Liver (tissue), 10 donors: ENCODE data around the gene LCE3C. TPM values are rescaled to one million over a fixed set of nuclear protein-coding genes. Genes with fewer than 3 reads are reported as not detected.

ENCODE experiments used
- DNase-seq: peaks from one replicate; pipeline ENCODE4 v3.0.0-alpha.2; 2017; ENCODE audit warnings: low spot score
- H3K27ac ChIP-seq, 2 donors: one replicate each; pipeline ENCODE4 v1.7.0; 2013; ENCODE audit warnings: inconsistent platforms in 2 of 2, low read length in 2 of 2, control low read depth in 1 of 2, low read depth in 1 of 2, mild to moderate bottlenecking in 1 of 2
- H3K27me3 ChIP-seq, 4 donors: one replicate each; pipeline versions ENCODE4 v1.6.1 to v1.7.0; 2013; ENCODE audit warnings: low read length in 3 of 4, inconsistent platforms in 1 of 4, mild to moderate bottlenecking in 1 of 4, moderate library complexity in 1 of 4; ENCODE audit not compliant: control insufficient read depth in 4 of 4, insufficient read depth in 4 of 4
- H3K36me3 ChIP-seq, 4 donors: one replicate each; pipeline versions ENCODE4 v1.6.1 to v1.7.0; 2013; ENCODE audit warnings: low read length in 3 of 4, mild to moderate bottlenecking in 3 of 4, low read depth in 1 of 4, moderate library complexity in 1 of 4; ENCODE audit not compliant: control insufficient read depth in 4 of 4, insufficient read depth in 3 of 4
- H3K4me1 ChIP-seq, 4 donors: one replicate each; pipeline versions ENCODE4 v1.6.1 to v1.7.0; 2013; ENCODE audit warnings: low read length in 3 of 4, mild to moderate bottlenecking in 3 of 4, moderate library complexity in 1 of 4; ENCODE audit not compliant: control insufficient read depth in 4 of 4, insufficient read depth in 4 of 4
- H3K4me3 ChIP-seq, 3 donors: one replicate each; pipeline versions ENCODE4 v1.6.1 to v1.7.0; 2013; ENCODE audit warnings: low read length in 3 of 3, control low read depth in 1 of 3, low read depth in 1 of 3, mild to moderate bottlenecking in 1 of 3
- H3K9ac ChIP-seq, 2 donors: one replicate each; pipeline ENCODE4 v1.7.0; 2013; ENCODE audit warnings: low read length in 2 of 2, mild to moderate bottlenecking in 2 of 2, moderate library complexity in 2 of 2, control low read depth in 1 of 2, low read depth in 1 of 2
- H3K9me3 ChIP-seq, 4 donors: one replicate each; pipeline versions ENCODE4 v1.6.1 to v1.7.0; 2013; ENCODE audit warnings: low read length in 3 of 4; ENCODE audit not compliant: control insufficient read depth in 4 of 4
- EGR1 ChIP-seq, 2 donors: IDR thresholded peaks; 2 replicates each; pipeline ENCODE4 v1.6.1; 2016 to 2018; ENCODE audit warnings: antibody characterized with exemption in 2 of 2, low read depth in 2 of 2
- FOXA1 ChIP-seq: IDR thresholded peaks from 2 replicates; pipeline ENCODE4 v1.6.1; 2016; ENCODE audit warnings: antibody characterized with exemption
- HNF4G ChIP-seq: IDR thresholded peaks from 2 replicates; pipeline ENCODE4 v1.6.1; 2016; ENCODE audit warnings: antibody characterized with exemption
- NR2F2 ChIP-seq: IDR thresholded peaks from 2 replicates; pipeline ENCODE4 v1.6.1; 2016; ENCODE audit warnings: antibody characterized with exemption
- RAD21 ChIP-seq, 2 donors: IDR thresholded peaks; 2 replicates each; pipeline ENCODE4 v1.6.1; 2016; ENCODE audit warnings: antibody characterized with exemption in 2 of 2, mild to moderate bottlenecking in 2 of 2
- RXRA ChIP-seq, 2 donors: IDR thresholded peaks; 2 replicates each; pipeline ENCODE4 v1.6.1; 2017 to 2018; ENCODE audit warnings: antibody characterized with exemption in 2 of 2, mild to moderate bottlenecking in 1 of 2
- TAF1 ChIP-seq: conservative IDR thresholded peaks from 2 replicates; pipeline ENCODE4 v1.6.1; 2016; ENCODE audit warnings: antibody characterized with exemption, mild to moderate bottlenecking
- YY1 ChIP-seq: IDR thresholded peaks from 2 replicates; pipeline ENCODE4 v1.6.1; 2016; ENCODE audit warnings: antibody characterized with exemption, mild to moderate bottlenecking
- WGBS: extraction: QIAGEN DNeasy Blood & Tissue Kit; methylation state at CpG from one replicate; pipeline ENCODE4 v1.1.7; 2013; 5-methylcytosine and 5-hydroxymethylcytosine counted together
- polyA plus RNA-seq, 2 donors: library from polyadenylated mRNA; stranded (reverse) in 1 of 2; unstranded in 1 of 2; fragments of 200-250 nt in 1 of 2; fragments of >200 nt in 1 of 2; fragmentation: Nextera tagmentation in 1 of 2; extraction: Ambion mirVana in 1 of 2; gene quantifications; one replicate each; pipeline versions ENCODE4 v1.2.1 to v1.2.3, GENCODE V29; 2013 to 2015
- small RNA-seq: library from RNA; depleted of rRNA; stranded (forward); fragments of <200 nt; gene quantifications from one replicate; pipeline ENCODE3, GENCODE V24; 2014
- total RNA-seq, 2 donors: library from RNA; depleted of rRNA; stranded (reverse); fragments of >200 nt; gene quantifications; one replicate each; pipeline ENCODE4 v1.2.3, GENCODE V29; 2014
- TF ChIP-seq, protein P1 (sequence below): IDR thresholded peaks from 2 replicates; pipeline ENCODE4 v1.6.1; 2016; ENCODE audit warnings: antibody characterized with exemption
- TF ChIP-seq, protein P2 (sequence below): IDR thresholded peaks from 2 replicates; pipeline ENCODE4 v1.6.1; 2016; ENCODE audit warnings: antibody characterized with exemption, mild to moderate bottlenecking
- TF ChIP-seq, protein P3 (sequence below): fragments of 150-350 bp; IDR thresholded peaks from 2 replicates; pipeline ENCODE4 v1.5.1; 2017; ENCODE audit warnings: improper control_type of control experiment, low read depth, low read length; ENCODE audit not compliant: missing input control
- donor health status: healthy.
- donor health status: healthy.
- donor health status: healthy.
- donor health status: healthy.
- donor health status: healthy.

LCE3C gene
- total and polyA plus RNA-seq, 4 donors = not detected

GRCh38 chr1:152645146-152645545, 45.1 kb downstream of the LCE3C start:
- H3K4me1 ChIP-seq = no peaks in the 10 kb centered on the region
- H3K27ac ChIP-seq = no peak overlapping the region
- H3K9me3 ChIP-seq = no peaks in the 10 kb centered on the region
- 59% methylated on average over 3 of the region's 3 CpGs for WGBS
- TF ChIP-seq, protein P1, sequence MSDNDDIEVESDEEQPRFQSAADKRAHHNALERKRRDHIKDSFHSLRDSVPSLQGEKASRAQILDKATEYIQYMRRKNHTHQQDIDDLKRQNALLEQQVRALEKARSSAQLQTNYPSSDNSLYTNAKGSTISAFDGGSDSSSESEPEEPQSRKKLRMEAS = no peak
- TF ChIP-seq RXRA (IDR thresholded peaks at IDR 0.05) (no peak), EGR1 (IDR thresholded peaks at IDR 0.05; ENCODE audit: low read depth in 2 of 2) (no peak), NR2F2 (no peak), FOXA1 (no peak)
- no peaks in the 10 kb centered on the region for H3K27me3 ChIP-seq
- no peak overlapping the region for H3K4me3 ChIP-seq
- DNase-seq = no peak
- H3K9ac ChIP-seq = no peak overlapping the region
- no peaks in the 10 kb centered on the region for H3K36me3 ChIP-seq

DNA sequence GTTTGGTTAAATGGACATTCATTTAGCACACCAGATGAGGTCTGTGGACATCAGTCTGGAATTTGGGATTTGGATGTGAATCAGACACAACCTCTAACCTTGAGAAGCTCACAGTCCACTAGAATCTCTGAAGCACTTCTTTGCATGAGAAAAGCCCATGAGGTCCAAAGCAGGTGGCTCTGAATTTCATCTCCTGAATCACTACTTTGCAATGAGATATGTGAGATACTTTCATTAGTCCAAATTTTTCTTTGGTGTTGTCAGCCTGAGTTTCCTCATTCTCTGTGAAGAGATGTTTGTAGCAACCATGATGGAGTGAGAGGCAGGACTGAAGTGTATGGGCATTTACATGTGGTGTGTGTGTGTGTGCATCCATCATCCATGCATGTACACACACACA, 46.6 kb downstream of the LCE3C start:
- Histone ChIP-seq H3K9me3 (no peaks in the 10 kb centered on the region), H3K4me1 (no peaks in the 10 kb centered on the region), H3K36me3 (no peaks in the 10 kb centered on the region), H3K9ac (no peak overlapping the region), H3K4me3 (no peak overlapping the region), H3K27ac (no peak overlapping the region), H3K27me3 (no peaks in the 10 kb centered on the region)
- TF ChIP-seq YY1 (no peak), TAF1 (no peak), HNF4G (no peak), EGR1 (IDR thresholded peaks at IDR 0.05; ENCODE audit: low read depth in 2 of 2) (no peak), RXRA (IDR thresholded peaks at IDR 0.05) (no peak), RAD21 (IDR thresholded peaks at IDR 0.05) (no peak)
- TF ChIP-seq, protein P2, sequence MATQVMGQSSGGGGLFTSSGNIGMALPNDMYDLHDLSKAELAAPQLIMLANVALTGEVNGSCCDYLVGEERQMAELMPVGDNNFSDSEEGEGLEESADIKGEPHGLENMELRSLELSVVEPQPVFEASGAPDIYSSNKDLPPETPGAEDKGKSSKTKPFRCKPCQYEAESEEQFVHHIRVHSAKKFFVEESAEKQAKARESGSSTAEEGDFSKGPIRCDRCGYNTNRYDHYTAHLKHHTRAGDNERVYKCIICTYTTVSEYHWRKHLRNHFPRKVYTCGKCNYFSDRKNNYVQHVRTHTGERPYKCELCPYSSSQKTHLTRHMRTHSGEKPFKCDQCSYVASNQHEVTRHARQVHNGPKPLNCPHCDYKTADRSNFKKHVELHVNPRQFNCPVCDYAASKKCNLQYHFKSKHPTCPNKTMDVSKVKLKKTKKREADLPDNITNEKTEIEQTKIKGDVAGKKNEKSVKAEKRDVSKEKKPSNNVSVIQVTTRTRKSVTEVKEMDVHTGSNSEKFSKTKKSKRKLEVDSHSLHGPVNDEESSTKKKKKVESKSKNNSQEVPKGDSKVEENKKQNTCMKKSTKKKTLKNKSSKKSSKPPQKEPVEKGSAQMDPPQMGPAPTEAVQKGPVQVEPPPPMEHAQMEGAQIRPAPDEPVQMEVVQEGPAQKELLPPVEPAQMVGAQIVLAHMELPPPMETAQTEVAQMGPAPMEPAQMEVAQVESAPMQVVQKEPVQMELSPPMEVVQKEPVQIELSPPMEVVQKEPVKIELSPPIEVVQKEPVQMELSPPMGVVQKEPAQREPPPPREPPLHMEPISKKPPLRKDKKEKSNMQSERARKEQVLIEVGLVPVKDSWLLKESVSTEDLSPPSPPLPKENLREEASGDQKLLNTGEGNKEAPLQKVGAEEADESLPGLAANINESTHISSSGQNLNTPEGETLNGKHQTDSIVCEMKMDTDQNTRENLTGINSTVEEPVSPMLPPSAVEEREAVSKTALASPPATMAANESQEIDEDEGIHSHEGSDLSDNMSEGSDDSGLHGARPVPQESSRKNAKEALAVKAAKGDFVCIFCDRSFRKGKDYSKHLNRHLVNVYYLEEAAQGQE = no peak
- TF ChIP-seq, protein P1 = no peak
- TF ChIP-seq, protein P3, sequence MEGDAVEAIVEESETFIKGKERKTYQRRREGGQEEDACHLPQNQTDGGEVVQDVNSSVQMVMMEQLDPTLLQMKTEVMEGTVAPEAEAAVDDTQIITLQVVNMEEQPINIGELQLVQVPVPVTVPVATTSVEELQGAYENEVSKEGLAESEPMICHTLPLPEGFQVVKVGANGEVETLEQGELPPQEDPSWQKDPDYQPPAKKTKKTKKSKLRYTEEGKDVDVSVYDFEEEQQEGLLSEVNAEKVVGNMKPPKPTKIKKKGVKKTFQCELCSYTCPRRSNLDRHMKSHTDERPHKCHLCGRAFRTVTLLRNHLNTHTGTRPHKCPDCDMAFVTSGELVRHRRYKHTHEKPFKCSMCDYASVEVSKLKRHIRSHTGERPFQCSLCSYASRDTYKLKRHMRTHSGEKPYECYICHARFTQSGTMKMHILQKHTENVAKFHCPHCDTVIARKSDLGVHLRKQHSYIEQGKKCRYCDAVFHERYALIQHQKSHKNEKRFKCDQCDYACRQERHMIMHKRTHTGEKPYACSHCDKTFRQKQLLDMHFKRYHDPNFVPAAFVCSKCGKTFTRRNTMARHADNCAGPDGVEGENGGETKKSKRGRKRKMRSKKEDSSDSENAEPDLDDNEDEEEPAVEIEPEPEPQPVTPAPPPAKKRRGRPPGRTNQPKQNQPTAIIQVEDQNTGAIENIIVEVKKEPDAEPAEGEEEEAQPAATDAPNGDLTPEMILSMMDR = no peak
- no peak for DNase-seq

Small RNA genes within 50 kb of the gene (small RNA-seq; reads per million reads assigned to genes)
- not detected for gene LCE3A
- gene LCE3B = not detected

Other genes with a start within 250 kb of the LCE3C start
- gene FLG2, start 240.2 kb upstream of the LCE3C start, total RNA-seq = not detected
- not detected for gene FLG2, start 240.2 kb upstream of the LCE3C start, polyA plus RNA-seq
- under 1 TPM in 1 of 2 donors, not detected in 1; 0.05 TPM for gene CRNN, start 186.0 kb upstream of the LCE3C start, total RNA-seq
- under 1 TPM in 1 of 2 donors, not detected in 1; 0.22 TPM for gene CRNN, start 186.0 kb upstream of the LCE3C start, polyA plus RNA-seq
- gene LCE5A, start 89.4 kb upstream of the LCE3C start, total RNA-seq = not detected
- not detected for gene LCE5A, start 89.4 kb upstream of the LCE3C start, polyA plus RNA-seq
- gene CRCT1, start 85.8 kb upstream of the LCE3C start, total RNA-seq = not detected
- not detected for gene CRCT1, start 85.8 kb upstream of the LCE3C start, polyA plus RNA-seq
- gene LCE3E, start 33.5 kb upstream of the LCE3C start, total RNA-seq = not detected
- gene LCE3E, start 33.5 kb upstream of the LCE3C start, polyA plus RNA-seq = not detected
- not detected for gene LCE3D, start 19.7 kb upstream of the LCE3C start, total RNA-seq
- not detected for gene LCE3D, start 19.7 kb upstream of the LCE3C start, polyA plus RNA-seq
- not detected for gene LCE3B, start 13.6 kb downstream of the LCE3C start, total RNA-seq
- not detected for gene LCE3B, start 13.6 kb downstream of the LCE3C start, polyA plus RNA-seq
- gene LCE3A, start 22.9 kb downstream of the LCE3C start, total RNA-seq = not detected
- gene LCE3A, start 22.9 kb downstream of the LCE3C start, polyA plus RNA-seq = not detected
- not detected for gene LCE2D, start 63.1 kb downstream of the LCE3C start, total RNA-seq
- not detected for gene LCE2D, start 63.1 kb downstream of the LCE3C start, polyA plus RNA-seq
- gene LCE2C, start 75.0 kb downstream of the LCE3C start, total RNA-seq = not detected
- not detected for gene LCE2C, start 75.0 kb downstream of the LCE3C start, polyA plus RNA-seq
- not detected for gene LCE2B, start 85.9 kb downstream of the LCE3C start, total RNA-seq
- not detected for gene LCE2B, start 85.9 kb downstream of the LCE3C start, polyA plus RNA-seq
- gene LCE2A, start 98.1 kb downstream of the LCE3C start, total RNA-seq = not detected
- not detected for gene LCE2A, start 98.1 kb downstream of the LCE3C start, polyA plus RNA-seq
- gene LCE4A, start 107.9 kb downstream of the LCE3C start, total RNA-seq = not detected
- gene LCE4A, start 107.9 kb downstream of the LCE3C start, polyA plus RNA-seq = not detected
- not detected for gene KPRP, start 157.8 kb downstream of the LCE3C start, total RNA-seq
- gene KPRP, start 157.8 kb downstream of the LCE3C start, polyA plus RNA-seq = not detected
- gene LCE1F, start 174.9 kb downstream of the LCE3C start, total RNA-seq = not detected
- not detected for gene LCE1F, start 174.9 kb downstream of the LCE3C start, polyA plus RNA-seq
- not detected for gene LCE1E, start 186.0 kb downstream of the LCE3C start, total RNA-seq
- not detected for gene LCE1E, start 186.0 kb downstream of the LCE3C start, polyA plus RNA-seq
- not detected for gene LCE1D, start 196.5 kb downstream of the LCE3C start, total RNA-seq
- not detected for gene LCE1D, start 196.5 kb downstream of the LCE3C start, polyA plus RNA-seq
- gene LCE1C, start 206.4 kb downstream of the LCE3C start, total RNA-seq = not detected
- not detected for gene LCE1C, start 206.4 kb downstream of the LCE3C start, polyA plus RNA-seq
- gene LCE1B, start 211.7 kb downstream of the LCE3C start, total RNA-seq = not detected
- gene LCE1B, start 211.7 kb downstream of the LCE3C start, polyA plus RNA-seq = not detected
- gene LCE1A, start 227.2 kb downstream of the LCE3C start, total RNA-seq = not detected
- gene LCE1A, start 227.2 kb downstream of the LCE3C start, polyA plus RNA-seq = not detected
- gene LCE6A, start 242.6 kb downstream of the LCE3C start, total RNA-seq = not detected
- not detected for gene LCE6A, start 242.6 kb downstream of the LCE3C start, polyA plus RNA-seq